SK-N-SH (cell line): Measurements from ENCODE around the gene ZNF697. TPM values are rescaled to one million over a fixed set of nuclear protein-coding genes. Genes with fewer than 3 reads are reported as not detected.

Experiments used
- CTCF ChIA-PET: fragments of 300-600, 350-600 bp; formaldehyde crosslinking; extraction: SDS; loops from one replicate; lab custom pipeline; 2021; lab: Yijun Ruan, JAX
- POLR2A ChIA-PET: fragments of 350-600 bp; sonication (Branson Sonifier 250); formaldehyde crosslinking; extraction: SDS; loops from one replicate; lab custom pipeline; 2020; ENCODE audit warnings: antibody characterized with exemption, inconsistent platforms; lab: Yijun Ruan, JAX
- DNase-seq: peaks from one replicate; pipeline ENCODE4 v3.0.0; 2012
- H2AFZ ChIP-seq: fragments of 200-600 bp; sonication (generic); 2 replicates; pipeline ENCODE4 v1.8.1; 2016; ENCODE audit warnings: antibody characterized with exemption, mild to moderate bottlenecking, low read depth
- H3F3A ChIP-seq: fragments of 200-600 bp; sonication (generic); replicated peaks from 2 replicates; pipeline ENCODE3; 2016; ENCODE audit warnings: antibody characterized with exemption, mild to moderate bottlenecking; ENCODE audit not compliant: insufficient read depth
- H3K27ac ChIP-seq, 2 experiments: fragments of 200-500 bp in 1 of 2; fragments of 200-600 bp in 1 of 2; sonication (Bioruptor generic) in 1 of 2; sonication (generic), shearing (Covaris generic) in 1 of 2; 2 replicates each; pipeline versions ENCODE4 v1.5.1 to v1.6.1; 2014 to 2016; ENCODE audit warnings: low read depth in 2 of 2, inconsistent platforms in 1 of 2, low read length in 1 of 2, mild to moderate bottlenecking in 1 of 2, mixed read lengths in 1 of 2
- H3K27me3 ChIP-seq: fragments of 200-600 bp; sonication (generic), shearing (Covaris generic); 2 replicates; pipeline ENCODE4 v1.6.1; 2016; ENCODE audit warnings: mixed run types; ENCODE audit not compliant: insufficient read depth
- H3K36me3 ChIP-seq, 2 experiments: fragments of 200-500 bp in 1 of 2; fragments of 200-600 bp in 1 of 2; sonication (Bioruptor generic) in 1 of 2; sonication (generic) in 1 of 2; replicated peaks in 1 of 2; 2 replicates each; pipeline versions ENCODE3 to v1.5.1; 2014 to 2016; ENCODE audit warnings: low read length in 1 of 2, mild to moderate bottlenecking in 1 of 2; ENCODE audit not compliant: insufficient read depth in 2 of 2, control insufficient read depth in 1 of 2
- H3K4me1 ChIP-seq, 2 experiments: fragments of 200-500 bp in 1 of 2; fragments of 200-600 bp in 1 of 2; sonication (Bioruptor generic) in 1 of 2; sonication (generic), shearing (Covaris generic) in 1 of 2; 2 replicates each; pipeline versions ENCODE4 v1.5.1 to v1.6.1; 2014 to 2016; ENCODE audit warnings: low read depth in 1 of 2, low read length in 1 of 2, mixed run types in 1 of 2; ENCODE audit not compliant: insufficient read depth in 2 of 2, control insufficient read depth in 1 of 2
- H3K4me2 ChIP-seq: fragments of 200-600 bp; sonication (generic), shearing (Covaris generic); 2 replicates; pipeline ENCODE4 v1.6.1; 2017; ENCODE audit warnings: mixed run types
- H3K4me3 ChIP-seq, 2 experiments: fragments of 200-500 bp in 1 of 2; fragments of 200-600 bp in 1 of 2; sonication (Bioruptor generic) in 1 of 2; sonication (generic), shearing (Covaris generic) in 1 of 2; 2 replicates each; pipeline versions ENCODE4 v1.5.1 to v1.8.1; 2014 to 2016; ENCODE audit warnings: low read depth in 2 of 2, inconsistent platforms in 1 of 2, low read length in 1 of 2, mild to moderate bottlenecking in 1 of 2, mixed read lengths in 1 of 2, moderate library complexity in 1 of 2
- H3K79me2 ChIP-seq: fragments of 200-600 bp; sonication (generic); 2 replicates; pipeline ENCODE4 v1.8.1; 2017; ENCODE audit warnings: mild to moderate bottlenecking; ENCODE audit not compliant: insufficient read depth
- H3K9ac ChIP-seq: fragments of 200-600 bp; sonication (generic); 2 replicates; pipeline ENCODE4 v1.6.1; 2017; ENCODE audit warnings: mixed run types
- H3K9me2 ChIP-seq: fragments of 200-600 bp; sonication (generic); 2 replicates; pipeline ENCODE4 v1.6.1; 2017; ENCODE audit warnings: mixed run types
- H3K9me3 ChIP-seq: fragments of 200-600 bp; sonication (generic); 2 replicates; pipeline ENCODE4 v1.6.1; 2017; ENCODE audit warnings: mixed run types, mild to moderate bottlenecking, moderate library complexity
- H4K20me1 ChIP-seq: fragments of 200-600 bp; sonication (generic); 2 replicates; pipeline ENCODE4 v1.6.1; 2017; ENCODE audit warnings: mild to moderate bottlenecking, mixed run types; ENCODE audit not compliant: insufficient read depth
- CHD2 ChIP-seq: fragments of 150-350 bp; IDR thresholded peaks from 2 replicates; pipeline ENCODE4 v1.6.1; 2018; ENCODE audit warnings: low read length; ENCODE audit not compliant: partially characterized antibody
- ELF1 ChIP-seq: IDR thresholded peaks from 2 replicates; pipeline ENCODE4 v1.4.0; 2012
- FOSL2 ChIP-seq: IDR thresholded peaks from 2 replicates; pipeline ENCODE4 v1.4.0; 2012; ENCODE audit warnings: low read depth, mild to moderate bottlenecking, moderate library complexity, borderline replicate concordance
- JUND ChIP-seq: IDR thresholded peaks from 2 replicates; pipeline ENCODE4 v1.4.0; 2012
- MXI1 ChIP-seq: IDR thresholded peaks from 2 replicates; pipeline ENCODE4 v1.6.1; 2012; ENCODE audit warnings: mild to moderate bottlenecking, low read depth, low read length, improper control_type of control experiment
- NRF1 ChIP-seq: IDR thresholded peaks from 2 replicates; pipeline ENCODE4 v1.6.1; 2012; ENCODE audit warnings: low read depth, mild to moderate bottlenecking, low read length
- POLR2AphosphoS5 ChIP-seq: IDR thresholded peaks from 2 replicates; pipeline ENCODE4 v1.6.1; 2012; ENCODE audit warnings: low read depth, low read length
- RXRA ChIP-seq: IDR thresholded peaks from 2 replicates; pipeline ENCODE4 v1.4.0; 2012; ENCODE audit warnings: low read depth, mild to moderate bottlenecking, borderline replicate concordance
- SMC3 ChIP-seq: IDR thresholded peaks from 2 replicates; pipeline ENCODE4 v1.6.1; 2012; ENCODE audit warnings: low read depth, low read length, improper control_type of control experiment
- USF1 ChIP-seq: IDR thresholded peaks from 2 replicates; pipeline ENCODE4 v1.4.0; 2012; ENCODE audit warnings: low read depth, borderline replicate concordance
- YY1 ChIP-seq: IDR thresholded peaks from 2 replicates; pipeline ENCODE4 v1.4.0; 2012; ENCODE audit warnings: low read depth, mild to moderate bottlenecking
- ZBTB33 ChIP-seq: IDR thresholded peaks from 2 replicates; pipeline ENCODE4 v1.4.0; 2012; ENCODE audit warnings: low read depth, borderline replicate concordance
- WGBS: methylation state at CpG from one replicate; pipeline ENCODE4 v1.1.6; 2017; ENCODE audit warnings: low lambda C conversion rate; 5-methylcytosine and 5-hydroxymethylcytosine counted together
- polyA plus RNA-seq, 3 experiments: library from polyadenylated mRNA; depleted of rRNA; stranded (reverse); fragments of >200 nt; gene quantifications; 2 replicates each; pipeline ENCODE4 v1.2.3, GENCODE V29; 2012
- TF ChIP-seq, protein P1 (sequence below): fragments of 200-600 bp; sonication (generic); IDR thresholded peaks from 2 replicates; pipeline ENCODE4 v1.6.1; 2017; ENCODE audit warnings: antibody characterized with exemption, mild to moderate bottlenecking, moderate library complexity
- TF ChIP-seq, protein P2 (sequence below): IDR thresholded peaks from 2 replicates; pipeline ENCODE4 v1.4.0; 2012; ENCODE audit warnings: low read depth
- TF ChIP-seq, protein P3 (sequence below): fragments of 150-350 bp; IDR thresholded peaks from 2 replicates; pipeline ENCODE4 v1.6.1; 2017; ENCODE audit warnings: antibody characterized with exemption, low read length, low read depth, borderline replicate concordance

The ZNF697 gene
- polyA plus RNA-seq, 1 of the 3 experiments (the other 2 are of a cell fraction) = 3.4 TPM

GRCh38 chr1:119686661-119687060, 38.6 kb upstream of the ZNF697 start:
- Histone ChIP-seq H3K4me3 (no peak overlapping the region), H3K9ac (no peak overlapping the region), H3K9me3 (no peaks in the 10 kb centered on the region), H2AFZ (no peak overlapping the region), H3K4me2 (no peak overlapping the region), H3K4me1 (no peaks in the 10 kb centered on the region), H3K9me2 (no peaks in the 10 kb centered on the region), H3K27ac (no peak overlapping the region), H3K27me3 (no peaks in the 10 kb centered on the region; the same call in 1 of the 2 replicates), H3K36me3 (no peaks in the 10 kb centered on the region), H3K79me2 (no peaks in the 10 kb centered on the region), H3F3A (no peaks in the 10 kb centered on the region), H4K20me1 (no peaks in the 10 kb centered on the region)
- TF ChIP-seq, protein P1, sequence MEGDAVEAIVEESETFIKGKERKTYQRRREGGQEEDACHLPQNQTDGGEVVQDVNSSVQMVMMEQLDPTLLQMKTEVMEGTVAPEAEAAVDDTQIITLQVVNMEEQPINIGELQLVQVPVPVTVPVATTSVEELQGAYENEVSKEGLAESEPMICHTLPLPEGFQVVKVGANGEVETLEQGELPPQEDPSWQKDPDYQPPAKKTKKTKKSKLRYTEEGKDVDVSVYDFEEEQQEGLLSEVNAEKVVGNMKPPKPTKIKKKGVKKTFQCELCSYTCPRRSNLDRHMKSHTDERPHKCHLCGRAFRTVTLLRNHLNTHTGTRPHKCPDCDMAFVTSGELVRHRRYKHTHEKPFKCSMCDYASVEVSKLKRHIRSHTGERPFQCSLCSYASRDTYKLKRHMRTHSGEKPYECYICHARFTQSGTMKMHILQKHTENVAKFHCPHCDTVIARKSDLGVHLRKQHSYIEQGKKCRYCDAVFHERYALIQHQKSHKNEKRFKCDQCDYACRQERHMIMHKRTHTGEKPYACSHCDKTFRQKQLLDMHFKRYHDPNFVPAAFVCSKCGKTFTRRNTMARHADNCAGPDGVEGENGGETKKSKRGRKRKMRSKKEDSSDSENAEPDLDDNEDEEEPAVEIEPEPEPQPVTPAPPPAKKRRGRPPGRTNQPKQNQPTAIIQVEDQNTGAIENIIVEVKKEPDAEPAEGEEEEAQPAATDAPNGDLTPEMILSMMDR = no peak
- TF ChIP-seq USF1 (no peak), RXRA (no peak), NRF1 (no peak), FOSL2 (no peak), ZBTB33 (no peak), CHD2 (no peak), YY1 (no peak), JUND (no peak), POLR2AphosphoS5 (no peak)
- TF ChIP-seq, protein P2, sequence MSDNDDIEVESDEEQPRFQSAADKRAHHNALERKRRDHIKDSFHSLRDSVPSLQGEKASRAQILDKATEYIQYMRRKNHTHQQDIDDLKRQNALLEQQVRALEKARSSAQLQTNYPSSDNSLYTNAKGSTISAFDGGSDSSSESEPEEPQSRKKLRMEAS = no peak
- 63% methylated on average over 3 of the region's 3 CpGs for WGBS
- ChIA-PET CTCF (interaction anchor here (1.4 to 2.6 kb wide), 3 partner anchors 9 to 75 kb away, joined by 4 to 20 read pairs (median 7); no protein-coding TSS in a partner anchor), POLR2A (no interaction called here)
- DNase-seq = no peak

- ChIA-PET CTCF (interaction anchor here (1.1 to 2.8 kb wide), 2 partner anchors 8 to 72 kb away, joined by 3 to 22 read pairs; no protein-coding TSS in a partner anchor), POLR2A (no interaction called here)
- H3K4me2 ChIP-seq = no peak overlapping the region
- DNase-seq = no peak
- no peaks in the 10 kb centered on the region for H3K36me3 ChIP-seq
- H3F3A ChIP-seq = no peaks in the 10 kb centered on the region
- no peaks in the 10 kb centered on the region for H3K9me3 ChIP-seq
- H3K9me2 ChIP-seq = no peaks in the 10 kb centered on the region
- H3K27ac ChIP-seq = no peak overlapping the region
- TF ChIP-seq, protein P3, sequence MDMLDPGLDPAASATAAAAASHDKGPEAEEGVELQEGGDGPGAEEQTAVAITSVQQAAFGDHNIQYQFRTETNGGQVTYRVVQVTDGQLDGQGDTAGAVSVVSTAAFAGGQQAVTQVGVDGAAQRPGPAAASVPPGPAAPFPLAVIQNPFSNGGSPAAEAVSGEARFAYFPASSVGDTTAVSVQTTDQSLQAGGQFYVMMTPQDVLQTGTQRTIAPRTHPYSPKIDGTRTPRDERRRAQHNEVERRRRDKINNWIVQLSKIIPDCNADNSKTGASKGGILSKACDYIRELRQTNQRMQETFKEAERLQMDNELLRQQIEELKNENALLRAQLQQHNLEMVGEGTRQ = no peak
- TF ChIP-seq ELF1 (no peak), POLR2AphosphoS5 (no peak), MXI1 (no peak), SMC3 (no peak)
- no peaks in the 10 kb centered on the region for H4K20me1 ChIP-seq
- no peak overlapping the region for H3K9ac ChIP-seq
- WGBS = 94% methylated on average over 1 of the region's 1 CpG
- no peaks in the 10 kb centered on the region; a peak in 1 of 4 replicates for H3K4me1 ChIP-seq
- H2AFZ ChIP-seq = no peak overlapping the region
- H3K27me3 ChIP-seq = no peaks in the 10 kb centered on the region; the same call in 1 of the 2 replicates
- H3K4me3 ChIP-seq = no peak overlapping the region
- H3K79me2 ChIP-seq = no peaks in the 10 kb centered on the region
Measured at GRCh38 chr1:119683893-119684292, 35.8 kb upstream of the ZNF697 start.
